GM12878 (cell line): ENCODE data around the gene U2AF2. TPM values are rescaled to one million over a fixed set of nuclear protein-coding genes. Genes with fewer than 3 reads are reported as not detected.

Source experiments
- ATAC-seq: fragments of 200-7000 bp; cut with Tn5 transposase; 3 replicates; pipeline ENCODE4 v1.9.1; 2020; ENCODE audit warnings: mild to moderate bottlenecking, moderate library complexity
- BruUV-seq: library from RNA; stranded (reverse); fragments of 400-500 nt; replicated peaks from 2 replicates; lab custom pipeline; 2021; lab: Mats Ljungman, UMichigan
- CTCF ChIA-PET: fragments of 300-600 bp; sonication (Branson Sonifier 250); formaldehyde crosslinking; extraction: SDS; loops from one replicate; lab custom pipeline; 2021; ENCODE audit warnings: inconsistent platforms; lab: Yijun Ruan, JAX
- POLR2A ChIA-PET: fragments of 350-600 bp; formaldehyde crosslinking; extraction: SDS; loops from one replicate; lab custom pipeline; 2021; ENCODE audit warnings: inconsistent platforms; lab: Charles Lee
- RAD21 ChIA-PET: fragments of 300-600 bp; sonication (Branson Sonifier 250); formaldehyde crosslinking; loops from one replicate; lab custom pipeline; 2023; ENCODE audit warnings: antibody characterized with exemption; ENCODE audit not compliant: unreplicated experiment; lab: Charles Lee
- SMC1A ChIA-PET: fragments of 300-600 bp; sonication (Branson Sonifier 250); formaldehyde crosslinking; loops from one replicate; lab custom pipeline; 2023; ENCODE audit not compliant: unreplicated experiment, uncharacterized antibody; lab: Charles Lee
- DNase-seq: peaks from one replicate; pipeline ENCODE4 v3.0.0-alpha.2; 2011; ENCODE audit warnings: low read depth, low spot score
- FAIRE-seq: peaks from 3 replicates; lab custom pipeline; 2011; peaks lifted over from hg19 to GRCh38; lab: Jason Lieb, UNC
- H2AFZ ChIP-seq: 2 replicates; pipeline ENCODE4 v1.6.0; 2011; ENCODE audit warnings: low read depth, low read length, control low read depth; ENCODE audit not compliant: control insufficient read depth
- H3K27ac ChIP-seq: 2 replicates; pipeline ENCODE4 v1.5.1; 2011; ENCODE audit warnings: control low read depth; ENCODE audit not compliant: control insufficient read depth, insufficient read depth
- H3K27me3 ChIP-seq, 2 experiments: replicated peaks in 1 of 2; 2 replicates each; pipeline versions ENCODE4 v1.6.0 to v1.6.1; 2011; ENCODE audit warnings: low read length in 1 of 2; ENCODE audit not compliant: control insufficient read depth in 2 of 2, insufficient read depth in 2 of 2
- H3K36me3 ChIP-seq, 2 experiments: 2 replicates each; pipeline ENCODE4 v1.5.1; 2011; ENCODE audit warnings: low read length in 1 of 2; ENCODE audit not compliant: control insufficient read depth in 2 of 2, insufficient read depth in 2 of 2
- H3K4me1 ChIP-seq: 2 replicates; pipeline ENCODE4 v1.6.1; 2011; ENCODE audit warnings: mild to moderate bottlenecking, low read length, moderate library complexity, mixed read lengths; ENCODE audit not compliant: control insufficient read depth, insufficient read depth
- H3K4me2 ChIP-seq: 2 replicates; pipeline ENCODE4 v1.6.0; 2011; ENCODE audit warnings: control low read depth; ENCODE audit not compliant: control insufficient read depth, insufficient read depth
- H3K4me3 ChIP-seq: fragments of 200-600 bp; sonication (generic); 2 replicates; pipeline ENCODE4 v1.5.1; 2016
- H3K79me2 ChIP-seq: 2 replicates; pipeline ENCODE4 v1.6.0; 2011; ENCODE audit warnings: low read length; ENCODE audit not compliant: control insufficient read depth, insufficient read depth
- H3K9ac ChIP-seq: 2 replicates; pipeline ENCODE4 v1.8.0; 2011; ENCODE audit warnings: low read length, control low read depth, mixed read lengths; ENCODE audit not compliant: control insufficient read depth, insufficient read depth
- H3K9me3 ChIP-seq: replicated peaks from 3 replicates; pipeline ENCODE4 v1.5.1; 2011; ENCODE audit warnings: mild to moderate bottlenecking, low read length; ENCODE audit not compliant: control insufficient read depth, insufficient read depth
- H4K20me1 ChIP-seq: 2 replicates; pipeline ENCODE4 v1.6.0; 2011; ENCODE audit not compliant: control insufficient read depth, insufficient read depth
- GATAD2B ChIP-seq: fragments of 450-650 bp; conservative IDR thresholded peaks from 2 replicates; pipeline ENCODE4 v1.6.1; 2017; ENCODE audit warnings: low read depth, mild to moderate bottlenecking, moderate library complexity
- IKZF2 ChIP-seq, 2 experiments: fragments of 450-650 bp; IDR thresholded peaks; 2 replicates each; pipeline ENCODE4 v1.6.1; 2017; ENCODE audit warnings: mild to moderate bottlenecking in 2 of 2, moderate library complexity in 2 of 2
- JUNB ChIP-seq: IDR thresholded peaks from 2 replicates; pipeline ENCODE4 v1.6.1; 2016; ENCODE audit warnings: antibody characterized with exemption, mild to moderate bottlenecking
- MTA3 ChIP-seq: IDR thresholded peaks from 2 replicates; pipeline ENCODE4 v1.6.1; 2012; ENCODE audit warnings: low read length, inconsistent platforms, borderline replicate concordance
- NFYB ChIP-seq: IDR thresholded peaks from 2 replicates; pipeline ENCODE4 v1.6.1; 2011; ENCODE audit warnings: low read depth, mild to moderate bottlenecking, low read length, improper control_type of control experiment, moderate library complexity; ENCODE audit not compliant: insufficient read depth
- NR2C2 ChIP-seq: IDR thresholded peaks from 2 replicates; pipeline ENCODE4 v1.6.1; 2011; ENCODE audit warnings: borderline replicate concordance, low read depth; ENCODE audit not compliant: control insufficient read depth, insufficient read length
- ZNF384 ChIP-seq: IDR thresholded peaks from 2 replicates; pipeline ENCODE4 v1.6.1; 2012; ENCODE audit warnings: low read depth, mild to moderate bottlenecking, low read length, improper control_type of control experiment, borderline replicate concordance
- WGBS: methylation state at CpG from one replicate; pipeline ENCODE4 v1.1.6; 2016; ENCODE audit warnings: low lambda C conversion rate; ENCODE audit not compliant: insufficient replicate concordance, insufficient coverage; ENCODE audit errors: missing lambda C conversion rate; 5-methylcytosine and 5-hydroxymethylcytosine counted together
- in situ Hi-C: fragments of 300-500 bp; cut with MboI; formaldehyde crosslinking; loops from 9 replicates; pipeline ENCODE4 v1.14.3; 2018; ENCODE audit warnings: mixed read lengths
- intact Hi-C: fragments of 100-400 bp; cut with micrococcal nuclease; formaldehyde crosslinking; loops from one replicate; pipeline ENCODE4 v1.14.2; 2022; ENCODE audit not compliant: unreplicated experiment
- polyA plus RNA-seq, 11 experiments: library from polyadenylated mRNA; depleted of rRNA in 4 of 11; unstranded in 6 of 11; stranded (reverse) in 5 of 11; fragments of >200 nt; fragmentation: Nextera tagmentation in 4 of 11; fragmentation: Illumina TruSeq in 1 of 11; extraction: Ambion mirVana in 4 of 11; extraction: Trizol in 1 of 11; gene quantifications; 1 replicate in 1 of 11; 2 replicates in 10 of 11; pipeline versions ENCODE4 v1.2.1 to v1.2.3, GENCODE V29; 2011 to 2016; ENCODE audit warnings: inconsistent platforms in 2 of 11, missing spikeins in 2 of 11, low read depth in 1 of 11
- total RNA-seq, 4 experiments: library from RNA; depleted of rRNA in 3 of 4; stranded (reverse); fragments of >200 nt in 3 of 4; fragmentation: Illumina TruSeq in 1 of 4; extraction: Trizol in 1 of 4; gene quantifications; 2 replicates each; pipeline versions ENCODE4 v1.2.1 to v1.2.3, GENCODE V29; 2013 to 2021
- TF ChIP-seq, protein P1 (sequence below): fragments of 450-650 bp; IDR thresholded peaks from 2 replicates; pipeline ENCODE4 v1.6.1; 2014; ENCODE audit warnings: mild to moderate bottlenecking
- TF ChIP-seq, protein P2 (sequence below): fragments of 450-650 bp; IDR thresholded peaks from 2 replicates; pipeline ENCODE4 v1.6.1; 2017; ENCODE audit warnings: mild to moderate bottlenecking, low read depth, inconsistent platforms; ENCODE audit not compliant: poor library complexity, severe bottlenecking

U2AF2 gene
- total and polyA plus RNA-seq, 10 of the 15 experiments (the other 5 are each of a cell fraction or from before 2014, with no cell fraction given): 3.0 to 338 (median 130) TPM

DNA sequence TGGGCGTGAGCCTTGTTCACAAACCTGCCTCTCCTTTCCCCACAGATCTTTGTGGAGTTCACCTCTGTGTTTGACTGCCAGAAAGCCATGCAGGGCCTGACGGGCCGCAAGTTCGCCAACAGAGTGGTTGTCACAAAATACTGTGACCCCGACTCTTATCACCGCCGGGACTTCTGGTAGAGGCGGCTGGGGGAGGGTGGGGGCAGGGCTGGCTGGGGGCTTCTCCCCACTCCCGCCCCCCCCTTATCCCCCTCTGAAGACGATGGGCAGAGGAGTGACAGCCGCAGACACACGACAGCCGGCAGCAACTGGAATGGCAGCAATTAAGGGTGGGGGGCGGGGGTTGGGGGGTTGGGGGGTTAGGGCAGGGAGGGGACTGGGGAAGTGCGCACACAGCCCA lies 19.1 kb downstream of the U2AF2 start:
- no peak overlapping the region for H3K27ac ChIP-seq
- peaks cover 11 to 28% of the 10 kb centered on the region in 2 experiments for H3K36me3 ChIP-seq

More for the DNA sequence above, 19.1 kb downstream of the U2AF2 start:
- Histone ChIP-seq H4K20me1 (peaks cover 10% of the 10 kb centered on the region), H3K27me3 (no peaks in the 10 kb centered on the region), H3K4me2 (no peak overlapping the region), H3K79me2 (peaks cover 42% of the 10 kb centered on the region), H2AFZ (no peak overlapping the region), H3K4me1 (peaks cover 16% of the 10 kb centered on the region), H3K9me3 (no peaks in the 10 kb centered on the region), H3K4me3 (no peak overlapping the region), H3K9ac (no peak overlapping the region)
- DNase-seq (no peak), ATAC-seq (no peak), FAIRE-seq (no peak)
- intact Hi-C loops (no loop called here), in situ Hi-C loops (loop anchor here (25.0 kb wide), 1 partner anchor 1537 kb away; the partner anchor contains the start of gene CNOT3)
- ChIA-PET RAD21 (interaction anchor here (0.7 kb wide), 1 partner anchor 16 kb away, joined by 4 read pairs; no protein-coding TSS in a partner anchor), POLR2A (interaction anchor here (1.2 to 1.4 kb wide), 2 partner anchors 17 kb away, joined by 3 to 5 read pairs; no protein-coding TSS in a partner anchor), SMC1A (interaction anchor here (0.7 kb wide), 1 partner anchor 133 kb away, joined by 3 read pairs; no protein-coding TSS in a partner anchor), CTCF (interaction anchor here (1.1 to 3.6 kb wide), 2 partner anchors 17 to 42 kb away, joined by 4 to 33 read pairs; no protein-coding TSS in a partner anchor)
- BruUV-seq: no TSS peak
- WGBS: 79% methylated on average over 7 of the region's 15 CpGs
- no peak for TF ChIP-seq JUNB
- no peak for TF ChIP-seq IKZF2 (IDR thresholded peaks at IDR 0.05)
- TF ChIP-seq, protein P1, sequence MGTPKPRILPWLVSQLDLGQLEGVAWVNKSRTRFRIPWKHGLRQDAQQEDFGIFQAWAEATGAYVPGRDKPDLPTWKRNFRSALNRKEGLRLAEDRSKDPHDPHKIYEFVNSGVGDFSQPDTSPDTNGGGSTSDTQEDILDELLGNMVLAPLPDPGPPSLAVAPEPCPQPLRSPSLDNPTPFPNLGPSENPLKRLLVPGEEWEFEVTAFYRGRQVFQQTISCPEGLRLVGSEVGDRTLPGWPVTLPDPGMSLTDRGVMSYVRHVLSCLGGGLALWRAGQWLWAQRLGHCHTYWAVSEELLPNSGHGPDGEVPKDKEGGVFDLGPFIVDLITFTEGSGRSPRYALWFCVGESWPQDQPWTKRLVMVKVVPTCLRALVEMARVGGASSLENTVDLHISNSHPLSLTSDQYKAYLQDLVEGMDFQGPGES: no peak
- TF ChIP-seq NFYB: no peak
- TF ChIP-seq, protein P2, sequence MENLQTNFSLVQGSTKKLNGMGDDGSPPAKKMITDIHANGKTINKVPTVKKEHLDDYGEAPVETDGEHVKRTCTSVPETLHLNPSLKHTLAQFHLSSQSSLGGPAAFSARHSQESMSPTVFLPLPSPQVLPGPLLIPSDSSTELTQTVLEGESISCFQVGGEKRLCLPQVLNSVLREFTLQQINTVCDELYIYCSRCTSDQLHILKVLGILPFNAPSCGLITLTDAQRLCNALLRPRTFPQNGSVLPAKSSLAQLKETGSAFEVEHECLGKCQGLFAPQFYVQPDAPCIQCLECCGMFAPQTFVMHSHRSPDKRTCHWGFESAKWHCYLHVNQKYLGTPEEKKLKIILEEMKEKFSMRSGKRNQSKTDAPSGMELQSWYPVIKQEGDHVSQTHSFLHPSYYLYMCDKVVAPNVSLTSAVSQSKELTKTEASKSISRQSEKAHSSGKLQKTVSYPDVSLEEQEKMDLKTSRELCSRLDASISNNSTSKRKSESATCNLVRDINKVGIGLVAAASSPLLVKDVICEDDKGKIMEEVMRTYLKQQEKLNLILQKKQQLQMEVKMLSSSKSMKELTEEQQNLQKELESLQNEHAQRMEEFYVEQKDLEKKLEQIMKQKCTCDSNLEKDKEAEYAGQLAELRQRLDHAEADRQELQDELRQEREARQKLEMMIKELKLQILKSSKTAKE: no peak
- TF ChIP-seq GATAD2B: no peak
- TF ChIP-seq MTA3: no peak
- no peak for TF ChIP-seq ZNF384
- no peak for TF ChIP-seq NR2C2
- TF ChIP-seq, all 136 proteins: peak for 0
